SH-SY5Y (cell line): ENCODE data around the gene C6orf15.

ENCODE experiments used
- GATA2 ChIP-seq: IDR thresholded peaks from 2 replicates; pipeline ENCODE4 v1.6.1; 2011; ENCODE audit warnings: mild to moderate bottlenecking, low read depth, low read length
- GATA3 ChIP-seq: IDR thresholded peaks from 2 replicates; pipeline ENCODE4 v1.6.1; 2011; ENCODE audit warnings: low read depth, mild to moderate bottlenecking, low read length, moderate library complexity

- TF ChIP-seq GATA3 (no peak), GATA2 (no peak)
These were observed 17.9 kb downstream of the C6orf15 start for GRCh38 chr6:31094389-31094881.
